ENCODE data around the gene ACSBG1. TPM values are rescaled to one million over a fixed set of nuclear protein-coding genes. Genes with fewer than 3 reads are reported as not detected.

The ACSBG1 gene
- total and polyA plus RNA-seq, 2 of the 8 experiments (the other 6 are each of a cell fraction or from before 2014, with no cell fraction given), result 5.4 to 7.1 TPM

DNA sequence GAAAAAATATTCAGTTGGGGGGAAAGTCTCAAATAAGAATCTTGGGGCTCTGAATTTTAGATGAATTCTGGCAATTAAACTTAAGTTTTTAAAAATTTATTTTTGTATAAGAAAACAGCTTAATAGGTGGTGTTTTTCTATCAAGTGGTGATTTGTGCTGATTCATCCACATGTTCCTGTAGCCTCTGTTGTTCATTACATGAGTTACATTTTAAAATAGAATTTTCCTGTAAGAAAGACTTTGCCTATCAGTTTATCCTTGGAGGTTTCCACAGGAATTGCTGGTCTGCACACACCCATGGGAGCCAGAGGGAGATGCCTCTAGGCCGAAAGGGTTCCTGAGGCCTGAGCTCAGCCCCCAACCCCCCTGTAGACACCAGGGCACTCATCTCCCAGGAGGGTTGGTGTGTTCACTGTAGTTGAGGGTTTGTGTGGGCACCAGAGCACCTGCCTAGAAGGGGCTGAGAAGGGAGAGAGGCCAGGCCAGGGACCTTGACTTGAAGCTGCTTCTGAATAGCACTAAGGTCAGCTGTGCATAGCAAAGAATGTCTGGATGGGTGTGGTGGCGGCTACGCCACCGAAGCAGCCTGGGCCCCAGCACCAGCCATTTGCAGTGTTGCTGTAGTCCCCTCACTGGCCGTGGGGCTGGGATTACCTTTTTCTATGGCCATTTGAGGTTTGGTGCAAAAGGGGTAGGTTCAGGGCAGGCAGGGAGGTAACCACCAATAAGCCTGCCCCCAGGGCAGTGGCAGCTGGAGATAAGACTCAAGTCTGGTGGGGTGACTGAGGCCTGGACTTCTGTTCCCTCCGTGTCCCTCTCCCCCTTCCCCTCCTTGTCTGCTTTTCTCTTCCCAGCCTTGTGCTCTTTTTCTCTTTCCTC, 41.9 kb upstream of the ACSBG1 start:
- Histone ChIP-seq H3K14ac (ENCODE audit: insufficient read length) (no peak overlapping the region), H3K36me3 (ENCODE audit: control insufficient read depth in 2 of 4, insufficient read depth in 4 of 4, low read length in 3 of 4) (peaks cover 0 to 3% (median 0%) of the 10 kb centered on the region in 4 experiments; a peak in 1 of 8 replicates), H3K4me1 (replicated peaks in 1 of 4; ENCODE audit: control insufficient read depth in 3 of 4, insufficient read depth in 4 of 4, low read length in 3 of 4) (no peaks in the 10 kb centered on the region; a peak in 1 of 7 replicates), H2AFZ (ENCODE audit: low read length) (no peak overlapping the region), H4K20me1 (replicated peaks in 1 of 2; ENCODE audit: control insufficient read depth in 1 of 2, insufficient read depth in 2 of 2, low read length in 2 of 2) (no peaks in the 10 kb centered on the region), H3K4ac (replicated peaks; ENCODE audit: insufficient read length, low read depth, low read length) (no peak overlapping the region), H2BK12ac (ENCODE audit: low read depth, low read length) (no peak overlapping the region), H2BK20ac (ENCODE audit: low read length) (no peak overlapping the region), H3K56ac (replicated peaks; ENCODE audit: insufficient read length, low read depth, low read length) (no peak overlapping the region), H3K79me1 (ENCODE audit: low read depth, low read length) (no peaks in the 10 kb centered on the region), H3K4me3 (ENCODE audit: extremely low read depth in 1 of 4, insufficient read depth in 2 of 4, low read depth in 3 of 4, low read length in 4 of 4) (no peak overlapping the region), H3K27me3 (replicated peaks in 1 of 4; ENCODE audit: control insufficient read depth in 3 of 4, extremely low read depth in 1 of 4, insufficient read depth in 3 of 4, low read length in 3 of 4) (no peaks in the 10 kb centered on the region), H3K23me2 (ENCODE audit: low read depth, low read length) (no peaks in the 10 kb centered on the region), H4K5ac (ENCODE audit: insufficient read length, low read depth, low read length) (no peak overlapping the region), H3K9ac (replicated peaks in 1 of 4; ENCODE audit: extremely low read depth in 1 of 4, low read depth in 3 of 4, low read length in 3 of 4) (no peak overlapping the region), H3K23ac (ENCODE audit: insufficient read length) (no peak overlapping the region), H3K18ac (ENCODE audit: extremely low read depth, low read length) (no peak overlapping the region), H2AK5ac (ENCODE audit: low read depth, low read length) (no peak overlapping the region), H3K27ac (ENCODE audit: low read depth, low read length) (no peak overlapping the region), H2BK120ac (replicated peaks; ENCODE audit: low read depth, low read length) (no peak overlapping the region), H4K8ac (ENCODE audit: extremely low read depth, insufficient read depth, low read length) (no peak overlapping the region), H3K4me2 (ENCODE audit: insufficient read depth in 1 of 2, low read depth in 2 of 2, low read length in 2 of 2) (no peak overlapping the region), H4K91ac (replicated peaks; ENCODE audit: insufficient read length, low read length) (no peak overlapping the region), H3K9me3 (ENCODE audit: insufficient read depth in 2 of 2, low read depth in 1 of 2, low read length in 1 of 2) (no peaks in the 10 kb centered on the region), H3K79me2 (ENCODE audit: control insufficient read depth in 1 of 2, insufficient read depth in 2 of 2, low read length in 2 of 2) (no peaks in the 10 kb centered on the region), H2BK15ac (ENCODE audit: low read length) (no peak overlapping the region), H2BK5ac (ENCODE audit: low read depth, low read length) (no peak overlapping the region)
- POLR2A ChIA-PET (ENCODE audit: partially characterized antibody), result interaction anchor here (1.1 to 1.7 kb wide), 3 partner anchors 12 to 23 kb away, joined by 3 to 8 read pairs (median 3); partner anchors contain the start of genes DNAJA4 and SKIC8
- CTCF ChIA-PET (ENCODE audit: partially characterized antibody), result interaction anchor here (0.7 to 1.6 kb wide), 4 partner anchors 8 to 304 kb away, joined by 3 to 5 read pairs (median 4); no protein-coding TSS in a partner anchor
- FAIRE-seq (no peak), DNase-seq (ENCODE audit: low read depth in 1 of 2, low spot score in 2 of 2) (no peak)
- 84% methylated on average over 6 of the region's 6 CpGs; no CpG with 5 or more reads in 1 of the 2 experiments for WGBS, 2 experiments (ENCODE audit: extremely low coverage in 1 of 2, insufficient coverage in 1 of 2, insufficient read length in 1 of 2, insufficient replicate concordance in 2 of 2, low coverage in 1 of 2, low lambda C conversion rate in 2 of 2, missing lambda C conversion rate in 1 of 2)
- TF ChIP-seq SP4 (IDR thresholded peaks at IDR 0.05; ENCODE audit: low read length) (no peak), TAF1 (IDR thresholded peaks at IDR 0.05; ENCODE audit: low read depth, low read length) (no peak), KDM5A (IDR thresholded peaks at IDR 0.05; ENCODE audit: low read length) (no peak), SIRT6 (IDR thresholded peaks at IDR 0.05; ENCODE audit: low read length) (no peak), MAFK (IDR thresholded peaks at IDR 0.05; ENCODE audit: low read depth, low read length) (no peak), TCF12 (IDR thresholded peaks at IDR 0.05; ENCODE audit: low read depth, low read length) (no peak), GTF2F1 (IDR thresholded peaks at IDR 0.05; ENCODE audit: borderline replicate concordance, low read depth, low read length) (no peak), RFX5 (IDR thresholded peaks at IDR 0.05; ENCODE audit: borderline replicate concordance, low read depth, low read length) (no peak), PHF8 (conservative IDR thresholded peaks at IDR 0.05; ENCODE audit: low read depth, low read length) (no peak), HDAC2 (IDR thresholded peaks at IDR 0.05; ENCODE audit: borderline replicate concordance in 1 of 2, low read depth in 2 of 2, low read length in 2 of 2) (no peak), CHD2 (IDR thresholded peaks at IDR 0.05; ENCODE audit: low read length) (no peak), NRF1 (IDR thresholded peaks at IDR 0.05; ENCODE audit: low read depth, low read length) (no peak)
- TF ChIP-seq, protein P1, sequence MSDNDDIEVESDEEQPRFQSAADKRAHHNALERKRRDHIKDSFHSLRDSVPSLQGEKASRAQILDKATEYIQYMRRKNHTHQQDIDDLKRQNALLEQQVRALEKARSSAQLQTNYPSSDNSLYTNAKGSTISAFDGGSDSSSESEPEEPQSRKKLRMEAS (IDR thresholded peaks at IDR 0.05), result no peak

Measured in H1 (cell line).